Fibroblast of villous mesenchyme (primary cell): ENCODE measurements around the gene ATP1B3. TPM values are rescaled to one million over a fixed set of nuclear protein-coding genes. Genes with fewer than 3 reads are reported as not detected.
"Not testable (repeated sequence)": the region's sequence is repeated elsewhere in the genome, so short reads cannot be mapped to it uniquely, and the experiment has no call there.

Source experiments
- DNase-seq: peaks from one replicate; pipeline ENCODE4 v3.0.0-alpha.2; 2010; ENCODE audit warnings: low read depth
- H3K4me3 ChIP-seq: 2 replicates; pipeline ENCODE4 v1.5.1; 2011; ENCODE audit warnings: low read depth, mild to moderate bottlenecking, low read length
- small RNA-seq: library from RNA; depleted of rRNA; stranded (forward); fragments of <200 nt; gene quantifications from one replicate; pipeline ENCODE3, GENCODE V24; 2012
- total RNA-seq: library from RNA; depleted of rRNA; stranded (reverse); fragments of >200 nt; gene quantifications from 2 replicates; pipeline ENCODE4 v1.2.3, GENCODE V29; 2012
- TF ChIP-seq, protein P1 (sequence below): IDR thresholded peaks from 2 replicates; pipeline ENCODE4 v1.5.1; 2012; ENCODE audit warnings: low read depth, mild to moderate bottlenecking, low read length; ENCODE audit not compliant: insufficient read depth

Gene ATP1B3
- total RNA-seq, 1 donor: 82.5 TPM

GRCh38 chr3:141960731-141961130 lies 84.3 kb downstream of the ATP1B3 start:
- H3K4me3 ChIP-seq: no peak overlapping the region
- DNase-seq: peak; percentile 27
- TF ChIP-seq, protein P1, sequence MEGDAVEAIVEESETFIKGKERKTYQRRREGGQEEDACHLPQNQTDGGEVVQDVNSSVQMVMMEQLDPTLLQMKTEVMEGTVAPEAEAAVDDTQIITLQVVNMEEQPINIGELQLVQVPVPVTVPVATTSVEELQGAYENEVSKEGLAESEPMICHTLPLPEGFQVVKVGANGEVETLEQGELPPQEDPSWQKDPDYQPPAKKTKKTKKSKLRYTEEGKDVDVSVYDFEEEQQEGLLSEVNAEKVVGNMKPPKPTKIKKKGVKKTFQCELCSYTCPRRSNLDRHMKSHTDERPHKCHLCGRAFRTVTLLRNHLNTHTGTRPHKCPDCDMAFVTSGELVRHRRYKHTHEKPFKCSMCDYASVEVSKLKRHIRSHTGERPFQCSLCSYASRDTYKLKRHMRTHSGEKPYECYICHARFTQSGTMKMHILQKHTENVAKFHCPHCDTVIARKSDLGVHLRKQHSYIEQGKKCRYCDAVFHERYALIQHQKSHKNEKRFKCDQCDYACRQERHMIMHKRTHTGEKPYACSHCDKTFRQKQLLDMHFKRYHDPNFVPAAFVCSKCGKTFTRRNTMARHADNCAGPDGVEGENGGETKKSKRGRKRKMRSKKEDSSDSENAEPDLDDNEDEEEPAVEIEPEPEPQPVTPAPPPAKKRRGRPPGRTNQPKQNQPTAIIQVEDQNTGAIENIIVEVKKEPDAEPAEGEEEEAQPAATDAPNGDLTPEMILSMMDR: no peak

DNA sequence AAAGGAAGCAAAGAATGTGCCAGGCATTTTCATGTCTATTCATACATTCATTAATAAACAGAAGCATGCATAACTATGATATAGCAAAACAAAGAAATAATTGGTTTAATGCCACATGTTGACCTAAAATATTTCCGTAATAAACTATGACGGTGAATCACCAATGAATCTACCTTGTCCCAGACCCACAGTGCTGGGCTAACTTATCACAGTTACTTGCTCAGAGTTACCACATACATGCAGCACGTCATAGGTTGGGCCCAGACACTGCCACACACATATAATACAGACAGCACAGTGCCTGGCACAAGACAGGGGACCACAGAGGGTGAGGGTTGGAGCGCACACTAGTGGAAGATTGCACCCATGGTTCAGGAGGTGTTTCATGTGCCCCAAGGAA lies 86.9 kb downstream of the ATP1B3 start:
- H3K4me3 ChIP-seq: no peak overlapping the region
- TF ChIP-seq, protein P1: no peak
- DNase-seq: no peak

DNA sequence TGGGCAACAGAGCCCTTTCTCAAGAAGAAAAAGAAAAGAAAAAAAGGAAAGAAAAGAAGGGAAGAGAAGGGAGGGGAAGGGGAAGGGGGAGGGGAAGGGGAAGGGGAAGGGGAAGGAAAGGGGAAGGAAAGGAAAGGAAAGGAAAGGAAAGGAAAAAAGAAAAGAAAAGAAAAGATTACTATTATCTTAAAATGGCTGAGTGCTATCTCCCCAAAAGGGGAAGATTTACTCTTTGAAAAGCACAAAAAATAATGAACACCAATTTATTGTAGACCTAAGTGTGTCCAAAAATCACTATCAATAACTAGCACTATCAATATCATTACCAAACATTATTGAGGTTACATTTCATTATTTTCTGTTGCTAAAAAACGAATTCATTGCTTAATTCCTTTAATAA lies 89.0 kb downstream of the ATP1B3 start:
- DNase-seq: no peak
- TF ChIP-seq, protein P1: no peak
- H3K4me3 ChIP-seq: no peak overlapping the region

DNA sequence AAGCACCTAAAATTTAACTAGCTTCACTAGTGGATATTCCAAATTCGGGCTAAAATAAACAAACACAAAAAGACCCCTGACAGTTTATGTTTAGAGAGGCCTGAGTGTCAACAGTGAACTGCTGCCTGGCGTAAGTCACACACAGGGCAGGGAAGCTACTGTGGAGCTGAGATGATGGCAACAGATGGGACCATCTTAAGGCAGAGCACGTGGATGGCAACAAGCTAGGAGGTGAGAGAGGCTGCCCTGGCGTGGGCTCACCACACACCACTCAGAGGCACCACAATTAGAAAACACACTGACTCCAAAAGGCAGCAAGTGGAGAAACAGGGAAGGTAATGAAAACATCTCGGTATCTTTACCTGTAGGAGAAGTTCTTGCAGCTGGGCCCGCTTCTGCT lies 93.3 kb downstream of the ATP1B3 start:
- no peak overlapping the region for H3K4me3 ChIP-seq
- TF ChIP-seq, protein P1: no peak
- no peak for DNase-seq

DNA sequence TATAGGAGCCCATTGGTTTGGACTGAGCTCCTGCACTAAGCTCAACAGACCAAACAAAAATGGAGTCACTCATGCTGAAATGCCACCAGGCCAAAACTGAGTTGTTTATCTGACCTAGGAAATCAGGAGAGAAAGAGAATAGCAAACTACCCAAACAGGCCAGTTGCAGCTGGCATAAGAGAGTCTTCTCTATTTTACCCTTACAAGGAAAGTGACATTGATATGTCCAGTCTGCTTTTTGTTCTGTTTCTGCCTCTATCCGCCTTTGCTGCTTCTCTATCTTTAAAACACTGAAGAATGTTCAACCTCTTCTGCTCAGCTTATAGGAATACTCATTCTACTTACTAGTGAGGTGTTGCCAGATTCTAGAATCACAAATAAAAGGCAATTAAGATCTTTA lies 95.1 kb downstream of the ATP1B3 start:
- TF ChIP-seq, protein P1: no peak
- no peak for DNase-seq
- H3K4me3 ChIP-seq: no peak overlapping the region

DNA sequence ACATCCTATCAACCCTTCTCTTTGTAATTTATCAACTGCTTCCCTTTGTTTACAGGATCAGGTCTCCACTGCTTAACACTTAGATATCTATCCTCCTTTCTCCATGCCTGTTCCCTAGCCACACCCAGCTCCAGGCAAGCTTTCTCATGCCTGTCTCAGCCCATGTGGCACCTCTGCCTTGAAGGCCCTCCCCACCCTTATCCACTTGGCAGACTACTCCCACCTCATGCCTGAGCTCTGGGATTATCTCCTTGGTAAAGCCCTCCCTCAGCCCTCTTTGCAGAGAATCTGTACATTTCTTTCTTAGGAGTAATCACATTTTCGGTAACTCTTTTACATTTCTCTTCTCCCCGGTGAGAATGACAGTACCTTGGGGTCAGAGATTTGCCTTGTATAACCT lies 96.0 kb downstream of the ATP1B3 start:
- TF ChIP-seq, protein P1: no peak
- no peak overlapping the region for H3K4me3 ChIP-seq
- no peak for DNase-seq

DNA sequence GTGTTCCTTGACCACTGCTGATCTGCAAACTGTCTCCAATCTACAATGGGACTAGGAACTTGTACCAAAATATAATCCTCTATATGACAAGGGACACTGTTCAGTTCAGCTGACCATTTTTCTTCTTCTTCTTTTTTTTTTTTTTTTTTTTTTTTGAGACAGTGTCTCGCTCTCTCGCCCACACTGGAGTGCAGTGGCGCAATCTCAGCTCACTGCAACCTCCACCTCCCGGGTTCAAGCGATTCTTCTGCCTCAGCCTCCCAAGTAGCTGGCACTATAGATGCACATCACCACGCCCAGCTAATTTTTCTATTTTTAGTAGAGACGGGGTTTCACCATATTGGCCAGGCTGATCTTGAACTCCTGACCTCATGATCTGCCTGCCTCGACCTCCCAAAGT lies 98.3 kb downstream of the ATP1B3 start:
- not testable (repeated sequence) for H3K4me3 ChIP-seq, DNase-seq

Small RNAs within 50 kb of the gene (small RNA-seq; reads per million reads assigned to genes)
- gene HMGN2P25 (not detected), gene RNU6-509P (not detected)

Other genes starting within 250 kb of the ATP1B3 start
- gene RNF7, start 138.3 kb upstream of the ATP1B3 start, total RNA-seq: 43.5 and 57.0 TPM in 2 replicates
- under 0.01 TPM in 1 of 2 replicates, not detected in the other for gene GRK7, start 113.2 kb upstream of the ATP1B3 start, total RNA-seq